ENCODE results near the gene NHLRC4. TPM values are rescaled to one million over a fixed set of nuclear protein-coding genes. Genes with fewer than 3 reads are reported as not detected.

Gene NHLRC4
- total RNA-seq, 1 experiment from 2014 or later, result 4.0 TPM

DNA sequence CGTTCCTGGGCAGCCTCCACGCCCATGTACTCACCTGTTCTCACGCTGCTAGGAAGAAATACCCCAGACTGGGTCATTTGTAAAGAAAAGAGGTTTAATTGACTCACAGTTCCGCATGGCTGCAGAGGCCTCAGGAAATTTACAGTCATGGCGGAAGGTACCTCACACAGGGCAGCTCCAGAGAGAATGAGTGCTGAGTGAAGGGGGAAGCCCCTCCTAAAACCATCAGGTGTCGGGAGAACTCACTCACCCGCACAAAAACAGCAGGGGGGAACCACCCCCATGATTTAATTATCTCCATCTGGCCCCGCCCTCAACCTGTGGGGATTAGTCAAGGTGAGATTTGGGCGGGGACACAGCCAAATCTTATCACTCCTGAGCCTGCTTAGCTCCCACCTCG lies 41.2 kb downstream of the NHLRC4 start:
- intact Hi-C loops (cut with micrococcal nuclease; ENCODE audit: unreplicated experiment) (no loop called here), in situ Hi-C loops (cut with HindIII; ENCODE audit: low pct_unique_long_range_greater_than_20kb, low sequenced_read_pairs) (no loop called here)
- Histone ChIP-seq H3K9me3 (ENCODE audit: control insufficient read depth, insufficient read depth, low read depth, low read length) (no peaks in the 10 kb centered on the region), H3K27ac (ENCODE audit: low read length) (no peak overlapping the region), H3K36me3 (ENCODE audit: control insufficient read depth, insufficient read depth, low read length) (no peaks in the 10 kb centered on the region), H3K4me3 (ENCODE audit: low read depth in 2 of 2, low read length in 2 of 2) (no peak overlapping the region), H3K4me1 (ENCODE audit: control insufficient read depth, insufficient read depth, low read length) (no peaks in the 10 kb centered on the region), H3K27me3 (ENCODE audit: control insufficient read depth, insufficient read depth, low read length) (no peaks in the 10 kb centered on the region)
- ChIA-PET POLR2A (no interaction called here), CTCF (no interaction called here)
- TF ChIP-seq CTCF (IDR thresholded peaks at IDR 0.05) (no peak), SIN3A (IDR thresholded peaks at IDR 0.05; ENCODE audit: borderline replicate concordance, insufficient read depth, low read depth, low read length) (no peak), POLR2AphosphoS5 (IDR thresholded peaks at IDR 0.05; ENCODE audit: low read depth, low read length) (no peak), REST (IDR thresholded peaks at IDR 0.05; ENCODE audit: insufficient read depth in 1 of 2, low read depth in 2 of 2, low read length in 1 of 2) (no peak), TCF7L2 (IDR thresholded peaks at IDR 0.05; ENCODE audit: low read depth, low read length) (no peak)
- no peak for ATAC-seq
- no TSS peak for BruUV-seq (replicated peaks)
- DNase-seq (ENCODE audit: low read depth, low spot score), result no peak

- ChIA-PET CTCF (no interaction called here), POLR2A (no interaction called here)
- Histone ChIP-seq H3K9me3 (ENCODE audit: control insufficient read depth, insufficient read depth, low read depth, low read length) (no peaks in the 10 kb centered on the region), H3K4me1 (ENCODE audit: control insufficient read depth, insufficient read depth, low read length) (no peaks in the 10 kb centered on the region), H3K36me3 (ENCODE audit: control insufficient read depth, insufficient read depth, low read length) (no peaks in the 10 kb centered on the region), H3K4me3 (ENCODE audit: low read depth in 2 of 2, low read length in 2 of 2) (no peak overlapping the region), H3K27me3 (ENCODE audit: control insufficient read depth, insufficient read depth, low read length) (no peaks in the 10 kb centered on the region), H3K27ac (ENCODE audit: low read length) (no peak overlapping the region)
- ATAC-seq (no peak), DNase-seq (ENCODE audit: low read depth, low spot score) (no peak)
- TF ChIP-seq CTCF (IDR thresholded peaks at IDR 0.05), result no peak
- intact Hi-C loops (cut with micrococcal nuclease; ENCODE audit: unreplicated experiment) (no loop called here), in situ Hi-C loops (cut with HindIII; ENCODE audit: low pct_unique_long_range_greater_than_20kb, low sequenced_read_pairs) (no loop called here)
- no TSS peak for BruUV-seq (replicated peaks)
These were observed 42.5 kb downstream of the NHLRC4 start for GRCh38 chr16:609316-609715.

DNA sequence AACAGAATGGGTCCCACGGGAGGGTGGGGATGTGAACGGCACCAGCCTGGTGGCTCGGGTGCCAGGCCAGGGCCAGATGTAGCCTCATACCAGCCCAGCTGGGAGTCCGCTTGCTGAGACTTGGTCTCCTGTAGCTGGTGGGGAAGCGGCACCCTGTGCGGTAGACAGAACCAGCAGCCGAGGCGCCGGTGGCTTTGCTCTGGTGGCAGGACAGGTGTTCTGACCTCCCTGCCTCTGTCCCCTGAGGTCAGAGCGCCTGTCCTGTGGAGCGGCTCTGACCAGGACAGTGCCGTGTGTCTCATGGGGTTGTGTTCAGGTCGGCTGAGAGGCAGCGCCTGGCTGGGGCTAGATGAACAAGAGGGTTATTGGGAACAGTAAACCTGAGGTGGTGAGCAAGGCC lies 43.2 kb downstream of the NHLRC4 start:
- DNase-seq (ENCODE audit: low read depth, low spot score) (no peak), ATAC-seq (peak; percentile 66)
- BruUV-seq (replicated peaks), result no TSS peak
- ChIA-PET POLR2A (no interaction called here), CTCF (interaction anchor here (0.9 kb wide), 1 partner anchor 20 kb away, joined by 3 read pairs; the partner anchor contains the start of gene RAB40C)
- intact Hi-C loops (cut with micrococcal nuclease; ENCODE audit: unreplicated experiment) (no loop called here), in situ Hi-C loops (cut with HindIII; ENCODE audit: low pct_unique_long_range_greater_than_20kb, low sequenced_read_pairs) (no loop called here)
- Histone ChIP-seq H3K9me3 (ENCODE audit: control insufficient read depth, insufficient read depth, low read depth, low read length) (no peaks in the 10 kb centered on the region), H3K36me3 (ENCODE audit: control insufficient read depth, insufficient read depth, low read length) (no peaks in the 10 kb centered on the region), H3K4me3 (ENCODE audit: low read depth in 2 of 2, low read length in 2 of 2) (no peak overlapping the region), H3K4me1 (ENCODE audit: control insufficient read depth, insufficient read depth, low read length) (no peaks in the 10 kb centered on the region), H3K27ac (ENCODE audit: low read length) (no peak overlapping the region), H3K27me3 (ENCODE audit: control insufficient read depth, insufficient read depth, low read length) (no peaks in the 10 kb centered on the region)
- TF ChIP-seq SIN3A (IDR thresholded peaks at IDR 0.05; ENCODE audit: borderline replicate concordance, insufficient read depth, low read depth, low read length) (no peak), REST (IDR thresholded peaks at IDR 0.05; ENCODE audit: insufficient read depth in 1 of 2, low read depth in 2 of 2, low read length in 1 of 2) (no peak), POLR2AphosphoS5 (IDR thresholded peaks at IDR 0.05; ENCODE audit: low read depth, low read length) (no peak), TCF7L2 (IDR thresholded peaks at IDR 0.05; ENCODE audit: low read depth, low read length) (no peak), CTCF (IDR thresholded peaks at IDR 0.05) (no peak)
